ENCODE results near the gene NAIF1.

NAIF1 gene

GRCh38 chr9:128094950-128095544, 27.9 kb upstream of the NAIF1 start:
- TF ChIP-seq CTCF (IDR thresholded peaks at IDR 0.05), result no peak
- peak overlapping the region; percentile 85 to 89 for H3K27ac ChIP-seq
- no peak overlapping the region for H3K4me3 ChIP-seq
- peak; percentile 73 for DNase-seq (ENCODE audit: low spot score)

DNA sequence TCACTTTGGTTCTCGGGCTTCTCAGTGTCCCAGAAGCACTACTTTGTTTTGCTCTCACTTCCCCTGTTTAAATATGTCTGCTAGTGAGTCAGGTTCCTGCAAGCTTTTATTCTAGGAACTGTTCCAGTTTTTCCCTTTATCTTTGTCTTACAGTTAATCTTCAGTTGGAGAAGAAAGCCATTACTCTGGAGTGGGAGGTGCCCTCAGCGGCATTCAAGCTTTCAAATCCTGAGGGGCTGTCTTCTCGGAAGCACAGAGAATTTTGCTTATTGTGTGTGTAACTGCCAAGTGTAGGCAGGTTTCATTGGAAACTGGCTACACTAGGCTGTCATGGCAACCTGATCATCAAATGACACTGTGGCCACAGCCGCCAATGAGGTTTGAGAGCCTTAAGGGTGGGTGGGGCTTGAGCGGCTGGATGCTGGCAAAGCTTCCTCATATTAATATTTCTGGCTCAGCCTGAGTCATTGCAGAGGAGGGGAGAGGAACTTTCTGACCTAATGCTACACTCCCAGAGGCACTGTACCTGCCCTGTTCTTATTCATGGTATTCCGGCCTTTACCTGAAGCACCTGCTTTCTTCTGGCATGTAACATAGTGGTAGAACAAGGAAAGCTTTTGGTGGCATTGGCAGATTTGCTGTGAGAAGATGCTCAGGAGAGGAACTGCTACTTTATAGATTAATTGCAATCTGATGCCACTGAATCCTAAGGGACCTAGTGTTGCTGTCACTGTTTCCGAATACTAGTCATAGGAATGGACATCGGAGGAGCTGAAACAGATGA, 27.2 kb upstream of the NAIF1 start:
- Histone ChIP-seq H3K4me3 (peak overlapping the region; percentile 40), H3K27ac (peak overlapping the region; percentile 85 to 89)
- peak; percentile 97 for DNase-seq (ENCODE audit: low spot score)
- no peak for TF ChIP-seq CTCF (IDR thresholded peaks at IDR 0.05)

- Histone ChIP-seq H3K4me3 (no peak overlapping the region), H3K27ac (peak overlapping the region; percentile 85 to 89)
- DNase-seq (ENCODE audit: low spot score), result no peak
- TF ChIP-seq CTCF (IDR thresholded peaks at IDR 0.05), result no peak
Measured at GRCh38 chr9:128093011-128093410, 25.9 kb upstream of the NAIF1 start.

GRCh38 chr9:128092199-128092977, 25.3 kb upstream of the NAIF1 start:
- no peak overlapping the region for H3K4me3 ChIP-seq
- DNase-seq (ENCODE audit: low spot score), result peak; percentile 69
- peak overlapping the region; percentile 85 to 89 for H3K27ac ChIP-seq
- TF ChIP-seq CTCF (IDR thresholded peaks at IDR 0.05), result no peak

- H3K4me3 ChIP-seq, result peak overlapping the region; percentile 50
- peak overlapping the region in 1 of 2 donors; percentile 85 for H3K27ac ChIP-seq
- peak; percentile 69 for DNase-seq (ENCODE audit: low spot score)
Measured at GRCh38 chr9:128091571-128091970, 24.5 kb upstream of the NAIF1 start.

GRCh38 chr9:128091144-128091543, 24.0 kb upstream of the NAIF1 start:
- Histone ChIP-seq H3K4me3 (peak overlapping the region; percentile 50), H3K27ac (peak overlapping the region in 1 of 2 donors; percentile 35)
- TF ChIP-seq CTCF (IDR thresholded peaks at IDR 0.05), result no peak
- DNase-seq (ENCODE audit: low spot score), result peak; percentile 82

More at GRCh38 chr9:128091571-128091970, 24.5 kb upstream of the NAIF1 start:
- no peak for TF ChIP-seq CTCF (IDR thresholded peaks at IDR 0.05)

All from coronary artery (tissue), 2 donors.